ENCODE data around the gene TTYH1.

The TTYH1 gene

DNA sequence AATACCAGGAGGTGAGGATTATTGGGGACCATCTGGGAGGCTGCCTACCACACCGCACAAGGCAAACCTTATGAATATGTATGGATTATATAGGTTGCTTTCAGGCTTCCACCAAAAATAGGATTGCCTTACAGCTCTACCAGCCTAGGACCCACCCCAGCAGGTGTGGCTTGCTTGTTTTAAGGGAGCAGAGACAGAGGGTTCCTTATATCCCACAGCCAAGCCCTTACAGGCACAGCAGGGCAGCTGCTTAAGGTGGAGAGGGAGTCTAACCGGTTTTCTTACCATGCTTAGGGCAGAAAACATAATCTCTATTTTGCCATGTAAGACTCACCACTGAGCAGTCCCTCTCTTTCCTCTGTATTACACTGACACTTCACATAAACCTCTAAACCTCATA lies 16.1 kb upstream of the TTYH1 start:
- Histone ChIP-seq H3K27ac (replicated peaks) (no peak overlapping the region), H3K27me3 (ENCODE audit: insufficient read depth, poor library complexity, severe bottlenecking) (no peaks in the 10 kb centered on the region), H3K4me3 (replicated peaks; ENCODE audit: insufficient read depth, low read length) (no peak overlapping the region)
- DNase-seq (ENCODE audit: low read depth in 1 of 2, low spot score in 1 of 2) = no peak
- TF ChIP-seq SPI1 (IDR thresholded peaks at IDR 0.05; ENCODE audit: borderline replicate concordance, low read depth) (no peak), POLR2AphosphoS5 (IDR thresholded peaks at IDR 0.05; ENCODE audit: low read depth) (no peak), GABPA (IDR thresholded peaks at IDR 0.05; ENCODE audit: low read depth) (no peak)
- TF ChIP-seq, protein P1, sequence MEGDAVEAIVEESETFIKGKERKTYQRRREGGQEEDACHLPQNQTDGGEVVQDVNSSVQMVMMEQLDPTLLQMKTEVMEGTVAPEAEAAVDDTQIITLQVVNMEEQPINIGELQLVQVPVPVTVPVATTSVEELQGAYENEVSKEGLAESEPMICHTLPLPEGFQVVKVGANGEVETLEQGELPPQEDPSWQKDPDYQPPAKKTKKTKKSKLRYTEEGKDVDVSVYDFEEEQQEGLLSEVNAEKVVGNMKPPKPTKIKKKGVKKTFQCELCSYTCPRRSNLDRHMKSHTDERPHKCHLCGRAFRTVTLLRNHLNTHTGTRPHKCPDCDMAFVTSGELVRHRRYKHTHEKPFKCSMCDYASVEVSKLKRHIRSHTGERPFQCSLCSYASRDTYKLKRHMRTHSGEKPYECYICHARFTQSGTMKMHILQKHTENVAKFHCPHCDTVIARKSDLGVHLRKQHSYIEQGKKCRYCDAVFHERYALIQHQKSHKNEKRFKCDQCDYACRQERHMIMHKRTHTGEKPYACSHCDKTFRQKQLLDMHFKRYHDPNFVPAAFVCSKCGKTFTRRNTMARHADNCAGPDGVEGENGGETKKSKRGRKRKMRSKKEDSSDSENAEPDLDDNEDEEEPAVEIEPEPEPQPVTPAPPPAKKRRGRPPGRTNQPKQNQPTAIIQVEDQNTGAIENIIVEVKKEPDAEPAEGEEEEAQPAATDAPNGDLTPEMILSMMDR (IDR thresholded peaks at IDR 0.05; ENCODE audit: insufficient read depth, low read length) = no peak
- TF ChIP-seq, protein P2, sequence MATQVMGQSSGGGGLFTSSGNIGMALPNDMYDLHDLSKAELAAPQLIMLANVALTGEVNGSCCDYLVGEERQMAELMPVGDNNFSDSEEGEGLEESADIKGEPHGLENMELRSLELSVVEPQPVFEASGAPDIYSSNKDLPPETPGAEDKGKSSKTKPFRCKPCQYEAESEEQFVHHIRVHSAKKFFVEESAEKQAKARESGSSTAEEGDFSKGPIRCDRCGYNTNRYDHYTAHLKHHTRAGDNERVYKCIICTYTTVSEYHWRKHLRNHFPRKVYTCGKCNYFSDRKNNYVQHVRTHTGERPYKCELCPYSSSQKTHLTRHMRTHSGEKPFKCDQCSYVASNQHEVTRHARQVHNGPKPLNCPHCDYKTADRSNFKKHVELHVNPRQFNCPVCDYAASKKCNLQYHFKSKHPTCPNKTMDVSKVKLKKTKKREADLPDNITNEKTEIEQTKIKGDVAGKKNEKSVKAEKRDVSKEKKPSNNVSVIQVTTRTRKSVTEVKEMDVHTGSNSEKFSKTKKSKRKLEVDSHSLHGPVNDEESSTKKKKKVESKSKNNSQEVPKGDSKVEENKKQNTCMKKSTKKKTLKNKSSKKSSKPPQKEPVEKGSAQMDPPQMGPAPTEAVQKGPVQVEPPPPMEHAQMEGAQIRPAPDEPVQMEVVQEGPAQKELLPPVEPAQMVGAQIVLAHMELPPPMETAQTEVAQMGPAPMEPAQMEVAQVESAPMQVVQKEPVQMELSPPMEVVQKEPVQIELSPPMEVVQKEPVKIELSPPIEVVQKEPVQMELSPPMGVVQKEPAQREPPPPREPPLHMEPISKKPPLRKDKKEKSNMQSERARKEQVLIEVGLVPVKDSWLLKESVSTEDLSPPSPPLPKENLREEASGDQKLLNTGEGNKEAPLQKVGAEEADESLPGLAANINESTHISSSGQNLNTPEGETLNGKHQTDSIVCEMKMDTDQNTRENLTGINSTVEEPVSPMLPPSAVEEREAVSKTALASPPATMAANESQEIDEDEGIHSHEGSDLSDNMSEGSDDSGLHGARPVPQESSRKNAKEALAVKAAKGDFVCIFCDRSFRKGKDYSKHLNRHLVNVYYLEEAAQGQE (IDR thresholded peaks at IDR 0.05; ENCODE audit: insufficient replicate concordance, low read depth) = no peak

GRCh38 chr19:54400913-54401312 lies 14.4 kb upstream of the TTYH1 start:
- Histone ChIP-seq H3K27ac (replicated peaks) (no peak overlapping the region), H3K4me3 (replicated peaks; ENCODE audit: insufficient read depth, low read length) (no peak overlapping the region), H3K27me3 (ENCODE audit: insufficient read depth, poor library complexity, severe bottlenecking) (no peaks in the 10 kb centered on the region)
- no peak for DNase-seq (ENCODE audit: low read depth in 1 of 2, low spot score in 1 of 2)
- TF ChIP-seq, protein P1 (IDR thresholded peaks at IDR 0.05; ENCODE audit: insufficient read depth, low read length) = no peak
- TF ChIP-seq GABPA (IDR thresholded peaks at IDR 0.05; ENCODE audit: low read depth) (no peak), SPI1 (IDR thresholded peaks at IDR 0.05; ENCODE audit: borderline replicate concordance, low read depth) (no peak), POLR2AphosphoS5 (IDR thresholded peaks at IDR 0.05; ENCODE audit: low read depth) (no peak)
- TF ChIP-seq, protein P2 (IDR thresholded peaks at IDR 0.05; ENCODE audit: insufficient replicate concordance, low read depth) = no peak

DNA sequence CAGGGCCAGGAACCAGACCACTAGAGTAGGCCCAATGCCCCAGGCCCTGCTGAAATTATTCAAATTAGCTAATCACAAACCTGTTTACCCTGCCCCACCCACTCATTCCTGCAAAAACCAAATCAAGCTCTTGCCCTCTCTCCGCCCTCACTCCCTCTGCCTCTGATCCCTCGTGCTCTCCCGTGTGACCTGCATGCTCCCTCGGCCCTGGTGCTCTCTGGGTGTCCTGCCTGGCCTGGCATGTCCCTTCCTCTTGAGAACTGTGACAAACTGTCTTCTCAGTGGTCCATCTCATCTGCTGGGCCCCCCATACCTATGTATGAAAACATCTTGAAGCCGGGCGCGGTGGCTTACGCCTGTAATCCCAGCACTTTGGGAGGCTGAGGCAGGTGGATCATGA lies 12.2 kb upstream of the TTYH1 start:
- no peak overlapping the region for H3K4me3 ChIP-seq (replicated peaks; ENCODE audit: insufficient read depth, low read length)
- H3K27ac ChIP-seq (replicated peaks) = no peak overlapping the region
- DNase-seq (ENCODE audit: low read depth in 1 of 2, low spot score in 1 of 2) = no peak
- H3K27me3 ChIP-seq (ENCODE audit: insufficient read depth, poor library complexity, severe bottlenecking) = no peaks in the 10 kb centered on the region
- TF ChIP-seq, protein P1 (IDR thresholded peaks at IDR 0.05; ENCODE audit: insufficient read depth, low read length) = no peak

- no peak overlapping the region for H3K27ac ChIP-seq (replicated peaks)
- H3K4me3 ChIP-seq (replicated peaks; ENCODE audit: insufficient read depth, low read length) = no peak overlapping the region
- no peak for TF ChIP-seq SPI1 (IDR thresholded peaks at IDR 0.05; ENCODE audit: borderline replicate concordance, low read depth)
- TF ChIP-seq POLR2AphosphoS5 (IDR thresholded peaks at IDR 0.05; ENCODE audit: low read depth) = no peak
- TF ChIP-seq, protein P2 (IDR thresholded peaks at IDR 0.05; ENCODE audit: insufficient replicate concordance, low read depth) = no peak
- TF ChIP-seq, protein P1 (IDR thresholded peaks at IDR 0.05; ENCODE audit: insufficient read depth, low read length) = no peak
- no peak for TF ChIP-seq GABPA (IDR thresholded peaks at IDR 0.05; ENCODE audit: low read depth)
- H3K27me3 ChIP-seq (ENCODE audit: insufficient read depth, poor library complexity, severe bottlenecking) = no peaks in the 10 kb centered on the region
- no peak for DNase-seq (ENCODE audit: low read depth in 1 of 2, low spot score in 1 of 2)
Measured at GRCh38 chr19:54405628-54406027, 9.6 kb upstream of the TTYH1 start.
